Smooth muscle cell (in vitro differentiated cells): Measurements from ENCODE around the gene SRBD1. TPM values are rescaled to one million over a fixed set of nuclear protein-coding genes. Genes with fewer than 3 reads are reported as not detected.

ENCODE experiments used
- DNase-seq: peaks from one replicate; lab custom pipeline; 2025; ENCODE audit not compliant: unreplicated experiment; lab: John Stamatoyannopoulos, UW
- H2AFZ ChIP-seq: fragments of 200-600 bp; sonication (generic); 2 replicates; pipeline ENCODE4 v1.6.0; 2016; ENCODE audit warnings: antibody characterized with exemption, low read depth, mild to moderate bottlenecking
- H3F3A ChIP-seq: fragments of 200-600 bp; sonication (generic); 2 replicates; pipeline ENCODE4 v1.6.0; 2017; ENCODE audit warnings: antibody characterized with exemption, low read depth
- H3K27ac ChIP-seq: fragments of 200-600 bp; sonication (generic); 2 replicates; pipeline ENCODE4 v1.5.1; 2016; ENCODE audit warnings: low read depth, mild to moderate bottlenecking
- H3K27me3 ChIP-seq: fragments of 200-600 bp; sonication (generic); 2 replicates; pipeline ENCODE4 v1.6.1; 2016; ENCODE audit warnings: low read depth, mild to moderate bottlenecking
- H3K36me3 ChIP-seq: fragments of 200-600 bp; sonication (generic); 2 replicates; pipeline ENCODE4 v1.5.1; 2016; ENCODE audit warnings: low read depth
- H3K4me1 ChIP-seq: fragments of 200-600 bp; sonication (generic); 2 replicates; pipeline ENCODE4 v1.5.1; 2016; ENCODE audit warnings: low read depth
- H3K4me2 ChIP-seq: fragments of 200-600 bp; sonication (generic); 2 replicates; pipeline ENCODE4 v1.6.0; 2016; ENCODE audit warnings: mild to moderate bottlenecking
- H3K4me3 ChIP-seq: fragments of 200-600 bp; sonication (generic); 2 replicates; pipeline ENCODE4 v1.5.1; 2016; ENCODE audit warnings: mild to moderate bottlenecking
- H3K79me2 ChIP-seq: fragments of 200-600 bp; sonication (generic); 2 replicates; pipeline ENCODE4 v1.6.0; 2016; ENCODE audit warnings: low read depth, mild to moderate bottlenecking
- H3K9ac ChIP-seq: fragments of 200-600 bp; sonication (generic); 2 replicates; pipeline ENCODE4 v1.6.0; 2016; ENCODE audit warnings: low read depth
- H3K9me3 ChIP-seq: fragments of 200-600 bp; sonication (generic); replicated peaks from 2 replicates; pipeline ENCODE4 v1.5.1; 2016; ENCODE audit warnings: low read depth
- H4K20me1 ChIP-seq: fragments of 200-600 bp; sonication (generic); 2 replicates; pipeline ENCODE4 v1.6.0; 2016; ENCODE audit warnings: low read depth
- CTCF ChIP-seq: fragments of 200-600 bp; sonication (generic); IDR thresholded peaks from 2 replicates; pipeline ENCODE4 v1.5.1; 2017; ENCODE audit warnings: borderline replicate concordance, mild to moderate bottlenecking, antibody characterized with exemption; ENCODE audit not compliant: insufficient read depth, poor library complexity, severe bottlenecking
- WGBS: methylation state at CpG from one replicate; pipeline ENCODE4 v1.1.7; 2016; ENCODE audit warnings: low lambda C conversion rate; 5-methylcytosine and 5-hydroxymethylcytosine counted together
- polyA plus RNA-seq: library from polyadenylated mRNA; unstranded; fragments of >200 nt; fragmentation: Nextera tagmentation; extraction: Ambion mirVana; gene quantifications from 2 replicates; pipeline ENCODE4 v1.2.1, GENCODE V29; 2016
- total RNA-seq: library from RNA; depleted of rRNA; stranded (reverse); fragments of >200 nt; gene quantifications from 2 replicates; pipeline ENCODE4 v1.2.3, GENCODE V29; 2014

Gene SRBD1
- total and polyA plus RNA-seq, 2 experiments from 2014 or later = 11.1 to 22.5 TPM

GRCh38 chr2:45498661-45499550 lies 112.2 kb downstream of the SRBD1 start:
- Histone ChIP-seq H3K27me3 (no peaks in the 10 kb centered on the region), H4K20me1 (peaks cover 5% of the 10 kb centered on the region), H3K9me3 (no peaks in the 10 kb centered on the region), H2AFZ (no peak overlapping the region), H3K79me2 (no peaks in the 10 kb centered on the region), H3K4me2 (no peak overlapping the region), H3K36me3 (no peaks in the 10 kb centered on the region), H3K4me1 (no peaks in the 10 kb centered on the region), H3K27ac (no peak overlapping the region), H3K4me3 (no peak overlapping the region), H3K9ac (no peak overlapping the region), H3F3A (no peaks in the 10 kb centered on the region)
- WGBS = 96% methylated on average over 1 of the region's 1 CpG
- no peak for DNase-seq
- TF ChIP-seq CTCF = no peak

- no peak overlapping the region for H3K4me3 ChIP-seq
- no peaks in the 10 kb centered on the region for H3K4me1 ChIP-seq
- H2AFZ ChIP-seq = no peak overlapping the region
- H3K79me2 ChIP-seq = no peaks in the 10 kb centered on the region
- no peak overlapping the region for H3K9ac ChIP-seq
- TF ChIP-seq CTCF = no peak
- H3F3A ChIP-seq = no peaks in the 10 kb centered on the region
- H3K27me3 ChIP-seq = no peaks in the 10 kb centered on the region
- 58% methylated on average over 2 of the region's 2 CpGs for WGBS
- DNase-seq = no peak
- no peaks in the 10 kb centered on the region for H3K36me3 ChIP-seq
- H3K9me3 ChIP-seq = no peaks in the 10 kb centered on the region
- H4K20me1 ChIP-seq = peaks cover 5% of the 10 kb centered on the region
- H3K27ac ChIP-seq = no peak overlapping the region
- H3K4me2 ChIP-seq = no peak overlapping the region
These were observed 113.7 kb downstream of the SRBD1 start for GRCh38 chr2:45497355-45497754.

- H3K27me3 ChIP-seq = no peaks in the 10 kb centered on the region
- TF ChIP-seq CTCF = no peak
- no peaks in the 10 kb centered on the region for H3K4me1 ChIP-seq
- 72% methylated on average over 2 of the region's 2 CpGs for WGBS
- no peaks in the 10 kb centered on the region for H3F3A ChIP-seq
- no peak overlapping the region for H3K4me2 ChIP-seq
- no peak overlapping the region for H3K27ac ChIP-seq
- H4K20me1 ChIP-seq = peaks cover 5% of the 10 kb centered on the region
- no peak for DNase-seq
- no peak overlapping the region for H2AFZ ChIP-seq
- H3K9ac ChIP-seq = no peak overlapping the region
- H3K36me3 ChIP-seq = no peaks in the 10 kb centered on the region
- H3K9me3 ChIP-seq = no peaks in the 10 kb centered on the region
- H3K79me2 ChIP-seq = no peaks in the 10 kb centered on the region
- H3K4me3 ChIP-seq = no peak overlapping the region
These were observed 114.2 kb downstream of the SRBD1 start for GRCh38 chr2:45496869-45497268.

GRCh38 chr2:45494978-45495293 lies 116.1 kb downstream of the SRBD1 start:
- no peak overlapping the region for H3K27ac ChIP-seq
- no peaks in the 10 kb centered on the region for H3K79me2 ChIP-seq
- no peaks in the 10 kb centered on the region for H3K4me1 ChIP-seq
- no peak overlapping the region for H3K4me3 ChIP-seq
- TF ChIP-seq CTCF = no peak
- no peak overlapping the region for H3K4me2 ChIP-seq
- no peaks in the 10 kb centered on the region for H3K9me3 ChIP-seq
- H3K27me3 ChIP-seq = no peaks in the 10 kb centered on the region
- H2AFZ ChIP-seq = no peak overlapping the region
- H4K20me1 ChIP-seq = peaks cover 5% of the 10 kb centered on the region
- no peak overlapping the region for H3K9ac ChIP-seq
- WGBS = 29% methylated on average over 1 of the region's 1 CpG
- H3K36me3 ChIP-seq = no peaks in the 10 kb centered on the region
- H3F3A ChIP-seq = no peaks in the 10 kb centered on the region
- DNase-seq = no peak
